ENCODE data around the gene ARL15.

DNA sequence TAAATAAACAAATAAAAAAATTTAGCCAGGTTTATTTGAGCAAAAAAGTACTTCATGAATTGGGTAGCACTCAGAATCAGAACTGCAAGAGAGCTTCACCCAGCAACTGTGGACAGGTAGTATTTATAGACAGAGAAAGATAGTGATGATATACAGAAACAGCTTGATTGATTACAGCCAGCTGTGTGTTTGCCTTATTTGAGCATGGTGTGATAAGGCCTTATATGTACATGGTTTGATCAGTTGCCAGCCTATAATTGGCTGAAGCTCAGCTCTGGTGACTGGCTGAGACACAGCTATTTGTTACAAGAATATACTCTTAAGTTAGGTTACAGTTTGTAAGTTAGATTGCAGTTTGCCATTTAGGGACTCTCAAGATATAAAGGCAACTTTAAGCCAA, 34.3 kb upstream of the ARL15 start:
- TF ChIP-seq POLR2AphosphoS5 (IDR thresholded peaks at IDR 0.05; ENCODE audit: low read depth, low read length): no peak
- TF ChIP-seq SP1 (IDR thresholded peaks at IDR 0.05; ENCODE audit: low read depth, low read length): no peak
- TF ChIP-seq, protein P1, sequence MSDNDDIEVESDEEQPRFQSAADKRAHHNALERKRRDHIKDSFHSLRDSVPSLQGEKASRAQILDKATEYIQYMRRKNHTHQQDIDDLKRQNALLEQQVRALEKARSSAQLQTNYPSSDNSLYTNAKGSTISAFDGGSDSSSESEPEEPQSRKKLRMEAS (IDR thresholded peaks at IDR 0.05): no peak
- TF ChIP-seq RFX5 (IDR thresholded peaks at IDR 0.05; ENCODE audit: borderline replicate concordance, low read depth, low read length): no peak
- TF ChIP-seq ASH2L (IDR thresholded peaks at IDR 0.05; ENCODE audit: low read length): no peak
- no peak for TF ChIP-seq POLR2A (IDR thresholded peaks at IDR 0.05; ENCODE audit: control extremely low read depth in 1 of 2, low read depth in 2 of 2, low read length in 2 of 2)

Measured in H1 (cell line).